Muscle of back (tissue), 10 donors: Measurements from ENCODE around the gene METTL8. TPM values are rescaled to one million over a fixed set of nuclear protein-coding genes. Genes with fewer than 3 reads are reported as not detected.

Experiments
- polyA plus RNA-seq, 10 donors: library from polyadenylated mRNA; unstranded; fragments of 120-200 nt; gene quantifications; one replicate each; pipeline ENCODE4 v1.2.1, GENCODE V29; 2013; ENCODE audit not compliant: insufficient read length in 10 of 10

Gene METTL8
- polyA plus RNA-seq, 10 donors = 11.4 to 19.6 (median 13.8) TPM

Other genes with a start within 250 kb of the METTL8 start
- 10 to 100 TPM in 9 of 10 donors, 1 to 10 TPM in 1; 8.7 to 23.9 (median 16.1) TPM for gene DCAF17, start 236 bp upstream of the METTL8 start, polyA plus RNA-seq
- gene CYBRD1, start 88.5 kb upstream of the METTL8 start, polyA plus RNA-seq = 100 to 1,000 TPM in 3 of 10 donors, 10 to 100 TPM in 7; 77.8 to 123 (median 93.8) TPM